HEK293 (cell line): Measurements from ENCODE around the gene TMEM120A.

Experiments used
- CTCF ChIP-seq: fragments of 450-650 bp; formaldehyde crosslinking; IDR thresholded peaks from 2 replicates; pipeline ENCODE4 v1.5.1; 2016; ENCODE audit warnings: missing biosample characterization, missing genetic modification characterization
- KLF1 ChIP-seq: fragments of 450-650 bp; formaldehyde crosslinking; IDR thresholded peaks from 2 replicates; pipeline ENCODE4 v1.5.1; 2016; ENCODE audit warnings: missing biosample characterization, missing genetic modification characterization
- REST ChIP-seq: fragments of 450-650 bp; formaldehyde crosslinking; IDR thresholded peaks from 2 replicates; pipeline ENCODE4 v1.5.1; 2016; ENCODE audit warnings: missing biosample characterization, missing genetic modification characterization
- ZBTB10 ChIP-seq: fragments of 450-650 bp; formaldehyde crosslinking; IDR thresholded peaks from 2 replicates; pipeline ENCODE4 v1.5.1; 2016; ENCODE audit warnings: missing biosample characterization, missing genetic modification characterization
- ZBTB7A ChIP-seq: fragments of 450-650 bp; formaldehyde crosslinking; IDR thresholded peaks from 2 replicates; pipeline ENCODE4 v1.5.1; 2016; ENCODE audit warnings: low read depth, missing biosample characterization, missing genetic modification characterization
- ZNF214 ChIP-seq: fragments of 450-650 bp; formaldehyde crosslinking; IDR thresholded peaks from 2 replicates; pipeline ENCODE4 v1.5.1; 2017; ENCODE audit warnings: missing biosample characterization, mild to moderate bottlenecking, missing genetic modification characterization, borderline replicate concordance

- TF ChIP-seq ZNF214 (tag by site-specific recombination) (no peak), REST (no peak), CTCF (tag by site-specific recombination) (no peak), ZBTB7A (tag by site-specific recombination) (no peak), ZBTB10 (tag by site-specific recombination) (no peak), KLF1 (tag by site-specific recombination) (no peak)
Measured at GRCh38 chr7:76016191-76016947, 22.0 kb upstream of the TMEM120A start.
